HepG2 (cell line): Measurements from ENCODE around the gene WHAMM. TPM values are rescaled to one million over a fixed set of nuclear protein-coding genes. Genes with fewer than 3 reads are reported as not detected.

Experiments
- ATAC-seq: fragments of 200-7000 bp; cut with Tn5 transposase; 3 replicates; pipeline ENCODE4 v1.9.1; 2020; ENCODE audit warnings: mild to moderate bottlenecking, moderate library complexity
- BruUV-seq: library from RNA; stranded (reverse); fragments of 400-500 nt; replicated peaks from 2 replicates; lab custom pipeline; 2021; lab: Mats Ljungman, UMichigan
- CTCF ChIA-PET: fragments of 300-600 bp; formaldehyde crosslinking; extraction: SDS; loops from one replicate; lab custom pipeline; 2021; ENCODE audit warnings: low total read pairs, inconsistent platforms, low intra/inter-chr PET ratio; lab: Yijun Ruan, JAX
- POLR2A ChIA-PET: fragments of 350-600 bp; sonication (Branson Sonifier 250); formaldehyde crosslinking; loops from one replicate; lab custom pipeline; 2020; ENCODE audit warnings: antibody characterized with exemption, inconsistent platforms; lab: Yijun Ruan, JAX
- DNase-seq: peaks from one replicate; pipeline ENCODE4 v3.0.0-alpha.2; 2015; ENCODE audit warnings: low spot score
- FAIRE-seq: peaks from 3 replicates; lab custom pipeline; 2011; peaks lifted over from hg19 to GRCh38; lab: Jason Lieb, UNC
- H2AFZ ChIP-seq: one replicate; pipeline ENCODE4 v1.6.1; 2011; ENCODE audit warnings: low read length, inconsistent platforms
- H3K27ac ChIP-seq: fragments of 300-600 bp; 3 replicates; pipeline ENCODE4 v1.8.0; 2011; ENCODE audit warnings: mixed run types, mild to moderate bottlenecking, mixed read lengths, low read length, inconsistent platforms; ENCODE audit not compliant: insufficient read depth; ENCODE audit errors: extremely low read length
- H3K27me3 ChIP-seq, 2 experiments: fragments of 200-600 bp in 1 of 2; 2 replicates in 1 of 2; 3 replicates in 1 of 2; pipeline versions ENCODE4 v1.6.0 to v1.8.0; 2011; ENCODE audit warnings: low read length in 2 of 2, mild to moderate bottlenecking in 2 of 2, moderate library complexity in 2 of 2, inconsistent platforms in 1 of 2; ENCODE audit not compliant: insufficient read depth in 2 of 2, control insufficient read depth in 1 of 2
- H3K36me3 ChIP-seq, 2 experiments: fragments of 200-600 bp in 1 of 2; replicated peaks in 1 of 2; 2 replicates in 1 of 2; 3 replicates in 1 of 2; pipeline versions ENCODE4 v1.5.1 to v1.8.0; 2011; ENCODE audit warnings: low read length in 2 of 2, inconsistent platforms in 1 of 2; ENCODE audit not compliant: insufficient read depth in 2 of 2, control insufficient read depth in 1 of 2
- H3K4me1 ChIP-seq: 2 replicates; pipeline ENCODE4 v1.5.1; 2012; ENCODE audit warnings: low read length, inconsistent platforms; ENCODE audit not compliant: insufficient read depth
- H3K4me2 ChIP-seq: 2 replicates; pipeline ENCODE4 v1.6.0; 2011; ENCODE audit warnings: low read depth, low read length, inconsistent platforms
- H3K4me3 ChIP-seq, 3 experiments: fragments of 200-600 bp in 1 of 3; sonication (generic), shearing (Covaris generic) in 1 of 3; replicated peaks in 1 of 3; 2 replicates each; pipeline ENCODE4 v1.5.1; 2011 to 2016; ENCODE audit warnings: low read length in 3 of 3, inconsistent platforms in 2 of 3, low read depth in 2 of 3, mild to moderate bottlenecking in 2 of 3, control low read depth in 1 of 3, mixed read lengths in 1 of 3; ENCODE audit not compliant: insufficient read depth in 1 of 3
- H3K79me2 ChIP-seq: one replicate; pipeline ENCODE4 v1.6.1; 2011; ENCODE audit warnings: low read length, inconsistent platforms; ENCODE audit not compliant: insufficient read depth
- H3K9ac ChIP-seq: 2 replicates; pipeline ENCODE4 v1.6.0; 2011; ENCODE audit warnings: mild to moderate bottlenecking, low read depth, low read length, inconsistent platforms; ENCODE audit not compliant: insufficient read depth
- H3K9me3 ChIP-seq: 2 replicates; pipeline ENCODE4 v1.5.1; 2012; ENCODE audit warnings: mild to moderate bottlenecking, low read length
- H4K20me1 ChIP-seq: 2 replicates; pipeline ENCODE4 v1.6.0; 2011; ENCODE audit warnings: inconsistent platforms, mild to moderate bottlenecking, low read length, moderate library complexity; ENCODE audit not compliant: insufficient read depth
- WGBS: methylation state at CpG from one replicate; pipeline ENCODE4 v1.1.6; 2017; ENCODE audit warnings: low lambda C conversion rate; 5-methylcytosine and 5-hydroxymethylcytosine counted together
- in situ Hi-C: cut with HindIII; loops from 2 replicates; pipeline ENCODE4 v1.10.0; 2017; ENCODE audit warnings: low pct_unique_long_range_greater_than_20kb; ENCODE audit not compliant: extremely low pct_ligation_motif_present
- intact Hi-C: fragments of 100-400 bp; cut with micrococcal nuclease; formaldehyde crosslinking; loops from one replicate; pipeline ENCODE4 v1.10.0; 2022; ENCODE audit not compliant: unreplicated experiment
- polyA plus RNA-seq, 8 experiments: library from polyadenylated mRNA; depleted of rRNA in 3 of 8; stranded (reverse) in 7 of 8; unstranded in 1 of 8; fragments of >200 nt; fragmentation: Illumina TruSeq in 4 of 8; extraction: Trizol in 4 of 8; gene quantifications; 2 replicates each; pipeline versions ENCODE4 v1.2.1 to v1.2.3, GENCODE V29; 2011 to 2016; ENCODE audit warnings: low read depth in 4 of 8, missing spikeins in 1 of 8, mixed read lengths in 1 of 8; ENCODE audit not compliant: insufficient read depth in 1 of 8
- total RNA-seq, 5 experiments: library from RNA; depleted of rRNA; stranded (reverse); fragments of >200 nt; fragmentation: Illumina TruSeq; extraction: Trizol; gene quantifications; 2 replicates each; pipeline ENCODE4 v1.2.3, GENCODE V29; 2016; ENCODE audit warnings: low read depth in 1 of 5
- TF ChIP-seq, protein P1 (sequence below): sonication (generic); formaldehyde crosslinking; IDR thresholded peaks from 2 replicates; pipeline ENCODE4 v1.8.1; 2023; ENCODE audit warnings: mild to moderate bottlenecking, missing genetic modification reagents
- TF ChIP-seq, protein P2 (sequence below): sonication (generic); formaldehyde crosslinking; conservative IDR thresholded peaks from 2 replicates; pipeline ENCODE4 v1.4.0; 2020; ENCODE audit warnings: missing genetic modification reagents
- TF ChIP-seq, protein P3 (sequence below): sonication (generic); formaldehyde crosslinking; IDR thresholded peaks from 2 replicates; pipeline ENCODE4 v1.4.0; 2020; ENCODE audit warnings: missing genetic modification reagents
- TF ChIP-seq, protein P4 (sequence below): sonication (generic); formaldehyde crosslinking; IDR thresholded peaks from 2 replicates; pipeline ENCODE4 v1.8.0; 2022; ENCODE audit warnings: low read depth, missing genetic modification reagents

The WHAMM gene
- total and polyA plus RNA-seq, 2 of the 13 experiments (the other 11 are each of a cell fraction or from before 2014, with no cell fraction given), result 2.9 to 3.0 TPM

DNA sequence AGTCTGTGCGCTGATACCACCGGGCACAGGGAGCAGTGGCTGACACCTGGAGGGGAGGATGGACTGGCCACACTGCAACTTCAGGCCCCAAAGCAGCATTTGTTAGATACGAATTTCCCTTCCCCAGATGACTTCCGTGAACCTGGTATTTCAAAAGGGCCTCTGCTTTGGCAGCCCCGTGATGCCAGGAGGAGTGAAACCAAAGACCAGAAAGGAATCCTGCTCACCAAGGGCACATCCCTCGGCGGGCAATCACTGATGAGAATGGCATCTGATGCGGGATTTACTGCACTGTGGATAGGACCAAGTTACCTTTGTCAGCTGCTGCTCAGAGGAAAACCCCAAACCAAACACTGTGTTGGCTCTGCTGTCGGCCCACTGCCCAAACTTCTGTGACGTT is 65.5 kb downstream of the WHAMM start:
- Histone ChIP-seq H3K4me1 (peaks cover 12% of the 10 kb centered on the region; the same call in 1 of the 2 replicates), H3K9ac (no peak overlapping the region), H3K36me3 (no peaks in the 10 kb centered on the region), H4K20me1 (no peaks in the 10 kb centered on the region), H3K9me3 (no peaks in the 10 kb centered on the region), H3K27ac (no peak overlapping the region), H3K79me2 (no peaks in the 10 kb centered on the region), H3K27me3 (no peaks in the 10 kb centered on the region), H3K4me2 (no peak overlapping the region), H3K4me3 (no peak overlapping the region), H2AFZ (no peak overlapping the region)
- WGBS, result 83% methylated on average over 8 of the region's 10 CpGs
- ChIA-PET CTCF (no interaction called here), POLR2A (no interaction called here)
- BruUV-seq, result no TSS peak
- in situ Hi-C loops, result no loop called here
- no peak for ATAC-seq
- no peak for DNase-seq
- FAIRE-seq, result no peak
- TF ChIP-seq, protein P1, sequence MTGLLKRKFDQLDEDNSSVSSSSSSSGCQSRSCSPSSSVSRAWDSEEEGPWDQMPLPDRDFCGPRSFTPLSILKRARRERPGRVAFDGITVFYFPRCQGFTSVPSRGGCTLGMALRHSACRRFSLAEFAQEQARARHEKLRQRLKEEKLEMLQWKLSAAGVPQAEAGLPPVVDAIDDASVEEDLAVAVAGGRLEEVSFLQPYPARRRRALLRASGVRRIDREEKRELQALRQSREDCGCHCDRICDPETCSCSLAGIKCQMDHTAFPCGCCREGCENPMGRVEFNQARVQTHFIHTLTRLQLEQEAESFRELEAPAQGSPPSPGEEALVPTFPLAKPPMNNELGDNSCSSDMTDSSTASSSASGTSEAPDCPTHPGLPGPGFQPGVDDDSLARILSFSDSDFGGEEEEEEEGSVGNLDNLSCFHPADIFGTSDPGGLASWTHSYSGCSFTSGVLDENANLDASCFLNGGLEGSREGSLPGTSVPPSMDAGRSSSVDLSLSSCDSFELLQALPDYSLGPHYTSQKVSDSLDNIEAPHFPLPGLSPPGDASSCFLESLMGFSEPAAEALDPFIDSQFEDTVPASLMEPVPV (CRISPR knock-in tag), result no peak
- TF ChIP-seq, protein P2, sequence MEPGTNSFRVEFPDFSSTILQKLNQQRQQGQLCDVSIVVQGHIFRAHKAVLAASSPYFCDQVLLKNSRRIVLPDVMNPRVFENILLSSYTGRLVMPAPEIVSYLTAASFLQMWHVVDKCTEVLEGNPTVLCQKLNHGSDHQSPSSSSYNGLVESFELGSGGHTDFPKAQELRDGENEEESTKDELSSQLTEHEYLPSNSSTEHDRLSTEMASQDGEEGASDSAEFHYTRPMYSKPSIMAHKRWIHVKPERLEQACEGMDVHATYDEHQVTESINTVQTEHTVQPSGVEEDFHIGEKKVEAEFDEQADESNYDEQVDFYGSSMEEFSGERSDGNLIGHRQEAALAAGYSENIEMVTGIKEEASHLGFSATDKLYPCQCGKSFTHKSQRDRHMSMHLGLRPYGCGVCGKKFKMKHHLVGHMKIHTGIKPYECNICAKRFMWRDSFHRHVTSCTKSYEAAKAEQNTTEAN (CRISPR knock-in tag), result no peak
- TF ChIP-seq, protein P3, sequence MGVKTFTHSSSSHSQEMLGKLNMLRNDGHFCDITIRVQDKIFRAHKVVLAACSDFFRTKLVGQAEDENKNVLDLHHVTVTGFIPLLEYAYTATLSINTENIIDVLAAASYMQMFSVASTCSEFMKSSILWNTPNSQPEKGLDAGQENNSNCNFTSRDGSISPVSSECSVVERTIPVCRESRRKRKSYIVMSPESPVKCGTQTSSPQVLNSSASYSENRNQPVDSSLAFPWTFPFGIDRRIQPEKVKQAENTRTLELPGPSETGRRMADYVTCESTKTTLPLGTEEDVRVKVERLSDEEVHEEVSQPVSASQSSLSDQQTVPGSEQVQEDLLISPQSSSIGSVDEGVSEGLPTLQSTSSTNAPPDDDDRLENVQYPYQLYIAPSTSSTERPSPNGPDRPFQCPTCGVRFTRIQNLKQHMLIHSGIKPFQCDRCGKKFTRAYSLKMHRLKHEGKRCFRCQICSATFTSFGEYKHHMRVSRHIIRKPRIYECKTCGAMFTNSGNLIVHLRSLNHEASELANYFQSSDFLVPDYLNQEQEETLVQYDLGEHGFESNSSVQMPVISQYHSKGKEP (CRISPR knock-in tag), result no peak
- TF ChIP-seq, protein P4, sequence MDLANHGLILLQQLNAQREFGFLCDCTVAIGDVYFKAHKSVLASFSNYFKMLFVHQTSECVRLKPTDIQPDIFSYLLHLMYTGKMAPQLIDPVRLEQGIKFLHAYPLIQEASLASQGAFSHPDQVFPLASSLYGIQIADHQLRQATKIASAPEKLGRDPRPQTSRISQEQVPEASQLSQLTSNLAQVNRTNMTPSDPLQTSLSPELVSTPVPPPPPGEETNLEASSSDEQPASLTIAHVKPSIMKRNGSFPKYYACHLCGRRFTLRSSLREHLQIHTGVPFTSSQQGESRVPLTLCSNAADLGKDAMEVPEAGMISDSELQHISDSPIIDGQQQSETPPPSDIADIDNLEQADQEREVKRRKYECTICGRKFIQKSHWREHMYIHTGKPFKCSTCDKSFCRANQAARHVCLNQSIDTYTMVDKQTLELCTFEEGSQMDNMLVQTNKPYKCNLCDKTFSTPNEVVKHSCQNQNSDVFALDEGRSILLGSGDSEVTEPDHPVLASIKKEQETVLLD (CRISPR knock-in tag), result no peak
- intact Hi-C loops, result no loop called here
